Testis (tissue), 2 donors: Measurements from ENCODE around the gene SHTN1.

Experiments used
- POLR2A ChIP-seq: fragments of 450-650 bp; IDR thresholded peaks from one replicate; pipeline ENCODE4 v1.6.1; 2017; ENCODE audit warnings: antibody characterized with exemption, mild to moderate bottlenecking, moderate library complexity
- TF ChIP-seq, protein P1 (sequence below), 3 experiments: fragments of 450-650 bp in 2 of 3; fragments of 200-600 bp in 1 of 3; sonication (generic) in 1 of 3; IDR thresholded peaks; one replicate each; pipeline ENCODE4 v1.5.1; 2016 to 2019; ENCODE audit warnings: antibody characterized with exemption in 3 of 3, mild to moderate bottlenecking in 2 of 3, moderate library complexity in 1 of 3

- TF ChIP-seq, protein P1, sequence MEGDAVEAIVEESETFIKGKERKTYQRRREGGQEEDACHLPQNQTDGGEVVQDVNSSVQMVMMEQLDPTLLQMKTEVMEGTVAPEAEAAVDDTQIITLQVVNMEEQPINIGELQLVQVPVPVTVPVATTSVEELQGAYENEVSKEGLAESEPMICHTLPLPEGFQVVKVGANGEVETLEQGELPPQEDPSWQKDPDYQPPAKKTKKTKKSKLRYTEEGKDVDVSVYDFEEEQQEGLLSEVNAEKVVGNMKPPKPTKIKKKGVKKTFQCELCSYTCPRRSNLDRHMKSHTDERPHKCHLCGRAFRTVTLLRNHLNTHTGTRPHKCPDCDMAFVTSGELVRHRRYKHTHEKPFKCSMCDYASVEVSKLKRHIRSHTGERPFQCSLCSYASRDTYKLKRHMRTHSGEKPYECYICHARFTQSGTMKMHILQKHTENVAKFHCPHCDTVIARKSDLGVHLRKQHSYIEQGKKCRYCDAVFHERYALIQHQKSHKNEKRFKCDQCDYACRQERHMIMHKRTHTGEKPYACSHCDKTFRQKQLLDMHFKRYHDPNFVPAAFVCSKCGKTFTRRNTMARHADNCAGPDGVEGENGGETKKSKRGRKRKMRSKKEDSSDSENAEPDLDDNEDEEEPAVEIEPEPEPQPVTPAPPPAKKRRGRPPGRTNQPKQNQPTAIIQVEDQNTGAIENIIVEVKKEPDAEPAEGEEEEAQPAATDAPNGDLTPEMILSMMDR (IDR thresholded peaks at IDR 0.05) = no peak
- TF ChIP-seq POLR2A = no peak
Measured at GRCh38 chr10:116968331-116968730, 36.7 kb downstream of the SHTN1 start.
